Daoy (cell line): ENCODE results near the gene DAPL1. TPM values are rescaled to one million over a fixed set of nuclear protein-coding genes. Genes with fewer than 3 reads are reported as not detected.

Source experiments
- DNase-seq: peaks from one replicate; pipeline ENCODE4 v3.0.0-alpha.2; 2015; ENCODE audit warnings: low read depth
- total RNA-seq: library from RNA; depleted of rRNA; stranded (reverse); fragments of >200 nt; shearing (Covaris generic); gene quantifications from 2 replicates; pipeline ENCODE4 v1.2.3, GENCODE V29; 2014; rRNA removed

The DAPL1 gene
- not detected in 2 replicates for total RNA-seq

DNA sequence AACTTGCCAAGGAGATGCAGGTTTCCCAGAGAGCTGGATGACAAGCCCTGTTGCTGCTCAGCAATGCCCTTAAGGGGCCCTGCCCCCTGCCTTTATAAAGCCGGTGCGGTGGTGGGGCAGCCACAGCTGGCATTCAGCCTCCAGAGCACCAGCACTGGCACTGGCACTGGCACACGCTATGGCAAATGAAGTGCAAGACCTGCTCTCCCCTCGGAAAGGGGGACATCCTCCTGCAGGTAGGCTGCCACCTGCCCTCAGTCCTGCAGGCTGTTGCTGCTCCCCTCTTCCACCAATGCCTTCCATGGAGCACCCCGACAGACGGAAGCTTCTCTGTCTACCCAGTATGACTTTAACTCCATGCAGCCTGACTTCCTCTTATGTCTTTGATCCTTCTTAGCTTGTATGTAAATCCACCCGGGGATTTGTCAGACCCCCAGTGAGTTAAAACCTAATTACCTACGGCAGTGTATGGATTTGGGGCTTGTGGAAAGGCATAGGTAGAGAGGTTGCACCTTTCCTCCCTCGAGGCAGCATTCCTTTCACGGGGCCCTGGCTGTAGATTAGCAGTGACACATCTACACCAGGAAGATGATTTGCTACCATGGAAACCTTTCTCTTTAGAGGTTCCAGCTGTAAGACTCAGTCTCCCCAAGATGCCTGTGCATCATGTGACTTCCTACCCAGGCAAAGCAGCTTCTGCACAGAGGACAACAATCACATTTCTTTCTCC, at the start of gene DAPL1:
TSS of gene DAPL1 (plus strand) at position 123 of the 730 bp plus-strand sequence. CDS start at position 179, 56 bp downstream.
- no peak for DNase-seq

DNA sequence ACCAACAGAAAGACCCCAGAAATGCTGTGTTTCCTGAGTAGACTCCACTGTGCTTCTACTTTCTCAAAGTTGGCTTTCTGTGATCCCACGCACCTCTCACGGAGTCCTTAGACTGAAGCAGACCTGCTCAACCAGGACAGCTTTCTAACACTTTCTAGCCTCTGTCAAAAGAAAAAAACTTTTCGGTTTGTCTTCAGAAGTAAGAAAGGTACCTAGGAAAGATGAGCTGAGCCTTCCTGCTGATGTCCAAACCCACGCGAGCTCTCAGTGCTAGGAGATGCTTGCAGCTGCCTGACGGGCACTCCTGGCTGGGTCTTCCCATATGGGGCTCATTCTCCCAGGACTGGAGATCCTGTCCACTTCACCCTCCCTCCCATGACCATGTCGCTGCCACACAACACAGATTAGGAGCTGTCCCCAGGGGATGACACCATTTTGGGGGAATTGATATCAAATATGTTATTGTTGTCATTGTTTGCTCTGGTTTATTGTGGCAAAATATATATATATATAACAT, 49.2 kb upstream of the DAPL1 start:
- no peak for DNase-seq

- DNase-seq = no peak
Measured at GRCh38 chr2:158746488-158746887, 48.6 kb upstream of the DAPL1 start.

- DNase-seq = no peak
Measured at GRCh38 chr2:158747281-158747680, 47.8 kb upstream of the DAPL1 start.

GRCh38 chr2:158748926-158749590, 46.1 kb upstream of the DAPL1 start:
- DNase-seq = no peak

GRCh38 chr2:158750458-158751125, 44.5 kb upstream of the DAPL1 start:
- no peak for DNase-seq

DNA sequence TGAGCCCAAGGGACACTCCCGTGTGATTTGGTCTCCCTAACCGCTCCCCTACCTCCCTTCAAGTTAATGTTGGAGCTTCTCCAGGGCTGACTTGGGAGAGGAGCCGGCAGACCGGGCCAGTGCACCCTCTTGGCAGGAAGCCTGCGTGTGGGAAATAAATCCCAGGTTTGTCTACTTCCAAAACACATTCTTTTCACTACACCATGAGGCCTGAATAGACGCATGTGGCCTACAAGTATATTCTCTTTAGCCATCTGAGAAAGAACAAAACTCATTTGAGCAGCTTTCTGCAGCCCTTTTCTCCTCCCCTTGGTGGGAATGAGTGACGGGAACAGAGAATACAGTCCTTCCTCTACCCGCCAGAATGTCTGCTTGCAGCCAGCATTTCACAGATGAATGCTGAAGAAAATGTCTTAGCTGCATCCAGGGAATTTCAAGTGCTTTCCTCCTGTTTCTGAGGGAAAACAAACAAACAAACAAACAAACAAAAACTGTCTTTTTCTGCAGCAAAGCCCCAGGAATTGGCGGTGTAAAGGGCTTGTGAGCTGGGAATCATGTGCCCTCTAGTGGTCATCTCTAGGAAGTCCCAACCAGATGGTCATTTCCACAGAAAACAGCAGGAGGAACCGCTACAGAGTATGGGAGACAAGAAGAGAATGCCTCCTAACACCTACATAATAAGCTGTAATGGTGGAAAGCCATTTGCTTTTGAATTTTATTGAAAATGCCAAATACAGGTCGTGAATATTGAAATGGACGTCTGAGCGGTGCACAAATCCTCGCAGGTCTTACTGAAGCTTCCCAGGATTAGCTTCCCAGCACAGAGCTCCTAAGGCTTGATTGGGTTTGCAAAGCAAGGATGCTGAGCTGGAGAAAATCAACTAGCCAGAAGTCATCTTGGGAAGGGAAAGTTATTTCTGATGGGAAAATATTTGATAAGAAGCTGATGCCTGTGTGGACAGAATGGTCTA, 41.2 kb upstream of the DAPL1 start:
- DNase-seq = peak; percentile 54

- no peak for DNase-seq
Measured at GRCh38 chr2:158755310-158756087, 39.6 kb upstream of the DAPL1 start.

GRCh38 chr2:158756331-158756730, 38.8 kb upstream of the DAPL1 start:
- DNase-seq = no peak

- no peak for DNase-seq
Measured at GRCh38 chr2:158756976-158757375, 38.1 kb upstream of the DAPL1 start.

DNA sequence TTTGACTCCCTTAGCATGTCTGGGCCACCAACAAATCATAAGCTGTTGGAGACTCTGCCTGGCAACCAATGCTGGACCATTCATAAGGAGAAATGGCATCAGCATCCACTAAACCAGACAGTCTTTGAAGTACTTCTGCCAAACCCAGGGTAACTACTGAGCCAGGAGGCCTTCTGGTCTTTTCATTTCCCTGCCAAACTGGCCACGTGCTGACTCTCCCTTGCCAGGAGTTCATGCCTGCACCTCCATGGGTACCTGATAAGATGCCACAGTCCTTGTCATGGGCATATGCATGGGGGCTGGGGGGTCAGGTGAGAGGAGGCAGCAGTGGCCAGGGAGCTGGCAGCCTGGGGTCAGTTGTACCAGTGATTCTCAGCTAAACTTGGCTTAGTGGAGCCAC, 34.2 kb upstream of the DAPL1 start:
- DNase-seq = no peak

DNA sequence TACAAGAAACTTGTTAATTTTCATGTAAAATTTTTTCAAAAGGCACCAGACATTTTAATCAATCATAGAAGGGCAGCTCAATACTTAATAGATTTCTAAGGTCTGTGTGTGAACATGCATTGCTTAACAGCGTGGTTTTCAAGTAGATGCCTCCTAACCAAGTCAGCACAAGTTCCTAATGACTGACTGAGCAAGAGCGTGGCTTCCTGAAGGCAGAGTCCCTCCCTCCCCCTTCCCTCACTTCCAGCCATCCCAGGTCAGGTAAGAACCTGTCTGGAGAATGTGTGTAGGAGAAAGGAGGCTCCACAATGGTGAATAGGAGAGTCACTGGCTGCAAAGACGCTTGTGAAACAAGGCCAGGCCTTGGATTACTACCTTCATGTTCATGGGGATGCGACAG, 33.5 kb upstream of the DAPL1 start:
- no peak for DNase-seq

DNA sequence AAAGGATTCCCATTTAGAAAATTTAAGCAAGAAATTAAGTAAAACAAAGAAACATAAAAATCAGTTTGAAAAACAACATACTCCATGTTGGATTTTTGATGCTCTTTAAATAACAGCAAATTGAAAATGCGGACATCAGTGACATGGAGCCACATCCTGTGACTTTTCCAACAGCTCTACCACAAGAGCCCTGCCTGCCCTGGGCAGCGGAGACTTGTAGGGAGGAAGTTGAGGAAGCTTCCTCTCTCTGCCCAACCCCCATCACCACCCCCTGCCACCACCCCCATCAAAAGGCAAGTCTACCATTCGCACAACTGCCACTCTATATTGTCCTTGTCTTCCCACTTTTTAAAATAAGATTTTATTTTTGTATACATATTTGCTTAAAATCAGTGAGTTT, 32.8 kb upstream of the DAPL1 start:
- DNase-seq = no peak

GRCh38 chr2:158766524-158766923, 28.6 kb upstream of the DAPL1 start:
- DNase-seq = no peak

- no peak for DNase-seq
Measured at GRCh38 chr2:158772306-158773078, 22.6 kb upstream of the DAPL1 start.

DNA sequence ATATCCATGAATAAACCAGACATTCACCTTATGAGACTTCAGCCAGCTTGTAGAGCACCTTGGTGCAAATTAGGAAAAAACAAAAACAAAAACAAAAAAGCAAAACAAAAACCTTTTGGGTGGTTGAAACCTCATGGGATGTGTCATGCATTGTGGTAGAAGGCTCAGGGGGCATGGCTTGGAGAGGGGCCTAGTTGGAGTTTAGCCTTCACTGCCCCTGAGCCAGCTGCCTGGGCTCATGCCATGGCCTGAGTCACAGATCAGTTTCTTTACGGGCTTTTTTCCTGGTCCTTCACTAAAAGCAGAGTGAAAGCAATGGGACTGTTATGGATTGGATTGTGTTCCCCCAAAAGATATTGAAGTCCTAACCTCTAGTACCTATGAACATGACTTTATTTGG, 22.0 kb upstream of the DAPL1 start:
- DNase-seq = peak; percentile 38

GRCh38 chr2:158774681-158775080, 20.4 kb upstream of the DAPL1 start:
- no peak for DNase-seq

GRCh38 chr2:158775273-158776027, 19.7 kb upstream of the DAPL1 start:
- no peak for DNase-seq

GRCh38 chr2:158776231-158776630, 18.9 kb upstream of the DAPL1 start:
- DNase-seq = no peak
